HG03039 (cell line): ENCODE results near the gene NGDN.
"Not testable (repeated sequence)": the region's sequence is repeated elsewhere in the genome, so short reads cannot be mapped to it uniquely, and the experiment has no call there.

Source experiments
- ATAC-seq: cut with Tn5 transposase; IDR thresholded peaks from one replicate; pipeline ENCODE4 v1.9.1; 2021; ENCODE audit warnings: mild to moderate bottlenecking, moderate library complexity; ENCODE audit not compliant: unreplicated experiment

Gene NGDN

DNA sequence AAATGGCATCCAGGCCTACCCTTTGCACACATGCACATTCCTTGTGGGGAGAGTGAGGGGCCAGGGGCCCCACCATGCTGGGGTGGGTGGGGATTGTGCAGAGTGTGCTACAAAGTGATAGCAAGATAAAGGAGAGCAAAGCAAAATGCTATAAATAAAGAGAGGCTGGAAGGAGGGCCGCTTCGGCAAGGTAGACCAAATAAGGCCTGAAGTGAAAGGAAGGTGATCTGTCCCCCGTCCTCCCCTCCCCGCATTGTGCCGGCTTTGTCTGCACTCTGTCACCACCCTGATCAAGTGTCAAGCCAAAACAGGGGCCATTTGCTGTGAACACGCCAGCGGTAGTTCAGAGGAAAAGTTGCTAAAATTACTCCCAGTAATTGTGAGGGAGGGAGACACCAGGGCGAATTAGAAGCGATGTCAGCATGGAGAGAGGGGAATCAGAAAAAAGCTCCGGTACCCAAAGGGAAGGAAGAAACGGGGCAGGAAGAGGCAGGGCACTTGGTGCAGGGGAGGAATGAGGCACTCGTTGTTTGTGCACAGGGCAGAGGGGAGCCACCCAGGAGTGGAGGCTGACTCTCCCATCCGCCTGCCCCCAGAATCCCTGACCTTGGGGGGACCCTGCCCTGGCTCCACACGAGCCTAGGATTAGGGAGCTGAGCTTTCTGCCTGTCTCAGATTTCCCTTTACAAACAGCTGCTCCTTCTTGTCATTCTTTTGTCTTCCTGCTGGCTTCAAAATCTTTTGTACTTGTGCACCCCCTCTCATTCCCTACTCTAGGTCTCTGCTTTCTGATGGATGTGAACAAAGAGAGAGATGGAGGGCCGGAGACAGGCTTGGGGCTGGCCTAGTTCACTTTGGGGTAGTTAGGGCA is 31.2 kb upstream of the NGDN start:
- ATAC-seq, result no peak

DNA sequence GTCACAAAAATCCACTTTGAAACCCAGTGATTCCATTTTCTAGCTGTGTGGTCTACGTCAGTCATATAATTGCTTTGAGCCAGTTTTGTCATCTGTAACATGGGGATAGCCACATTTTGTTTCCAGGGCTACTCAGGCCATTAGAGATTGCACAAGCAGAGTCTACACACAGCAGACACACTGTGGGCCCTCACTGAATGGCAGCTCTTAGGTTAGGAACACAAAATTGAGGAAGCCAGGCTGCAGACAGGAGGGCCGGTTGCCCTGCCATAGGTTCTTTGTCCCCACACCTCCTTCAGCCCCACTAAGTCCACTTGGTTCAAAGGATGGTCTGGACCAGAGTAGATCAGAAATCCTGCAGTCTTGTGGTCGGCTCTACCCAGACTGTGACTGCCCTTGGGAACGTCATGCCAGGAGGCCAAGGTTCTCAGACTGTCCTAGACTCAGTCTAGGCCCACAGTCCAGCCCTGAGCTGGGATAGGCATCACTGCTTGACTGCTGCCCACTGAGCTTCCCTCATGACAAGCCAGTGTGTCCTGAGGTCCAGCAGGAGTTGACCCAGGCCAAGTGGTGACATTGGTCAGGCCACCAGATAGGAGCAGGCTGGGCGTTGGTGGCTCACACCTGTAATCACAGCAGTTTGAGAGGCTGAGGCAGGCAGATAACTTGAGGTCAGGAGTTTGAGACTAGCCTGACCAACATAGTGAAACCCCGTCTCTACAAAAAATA is 30.2 kb upstream of the NGDN start:
- no peak for ATAC-seq

DNA sequence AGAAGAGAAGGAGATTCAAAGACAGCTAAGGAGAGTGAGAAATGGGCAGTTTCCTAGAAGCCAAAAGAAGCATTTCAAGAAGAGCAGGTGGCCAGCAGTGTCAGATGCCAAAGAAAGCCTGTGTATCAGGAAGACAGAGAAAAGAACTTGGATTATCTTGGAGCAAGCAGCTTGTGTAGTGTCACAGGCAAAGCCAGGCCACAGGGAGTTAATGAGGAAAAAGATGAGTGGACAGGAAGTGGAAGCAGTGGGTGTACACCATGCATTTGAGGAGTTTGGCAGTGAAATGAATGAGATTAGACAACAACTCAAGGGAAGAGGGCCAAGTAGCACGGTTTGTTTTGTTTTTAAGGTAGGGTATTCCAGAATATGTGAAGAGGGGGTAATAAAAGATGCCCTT is 28.4 kb upstream of the NGDN start:
- ATAC-seq, result no peak

DNA sequence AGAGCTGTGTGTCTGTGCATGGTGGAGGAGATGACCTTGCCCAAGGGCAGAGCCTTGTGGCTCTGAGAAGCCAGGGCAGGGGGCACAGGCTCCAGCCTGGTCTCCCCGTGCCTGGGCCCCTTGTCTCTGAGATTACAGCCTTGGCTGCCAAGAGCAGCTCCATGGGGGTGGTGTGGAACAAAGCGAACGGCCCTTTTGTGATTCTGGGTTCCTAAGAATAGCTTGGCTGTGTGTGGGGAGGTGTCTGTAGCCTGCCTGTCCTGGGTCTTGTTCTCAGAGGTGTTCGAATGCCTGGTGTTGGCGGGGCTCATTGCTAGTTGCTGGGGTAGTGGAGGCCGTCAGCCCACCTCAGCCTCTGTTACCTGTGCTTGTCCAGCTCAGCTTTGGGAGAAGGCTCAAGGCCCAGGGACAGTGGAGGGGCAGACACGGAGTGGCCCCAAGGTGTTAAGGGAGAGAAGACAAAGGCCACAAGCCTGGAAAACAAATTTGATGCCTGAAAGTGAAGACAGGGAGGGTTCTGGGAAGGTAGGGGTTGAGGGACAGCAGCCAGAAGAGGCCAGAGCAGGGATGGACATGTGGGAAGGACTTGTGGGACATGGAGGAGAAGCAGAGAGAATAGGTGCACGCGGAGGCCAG is 26.7 kb upstream of the NGDN start:
- no peak for ATAC-seq

DNA sequence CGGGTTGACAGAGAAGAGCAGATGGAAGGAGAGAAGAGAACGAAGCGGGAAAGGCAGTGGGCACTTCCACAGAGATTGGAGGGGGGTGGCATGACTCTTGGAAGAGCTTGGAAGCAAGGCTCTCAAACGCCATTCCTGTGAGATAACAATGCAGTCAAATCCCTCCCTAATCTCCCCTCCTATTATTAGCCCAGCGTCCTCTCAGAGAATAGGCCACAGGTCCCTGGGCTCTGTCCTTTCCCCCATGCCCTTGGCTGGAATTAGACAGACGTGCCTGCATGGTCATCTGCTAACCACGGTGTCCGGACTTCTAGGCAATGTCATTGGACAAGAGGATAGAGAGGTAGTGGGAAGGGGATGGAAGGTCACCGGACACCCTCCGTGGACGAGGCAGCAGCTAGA is 26.1 kb upstream of the NGDN start:
- no peak for ATAC-seq

DNA sequence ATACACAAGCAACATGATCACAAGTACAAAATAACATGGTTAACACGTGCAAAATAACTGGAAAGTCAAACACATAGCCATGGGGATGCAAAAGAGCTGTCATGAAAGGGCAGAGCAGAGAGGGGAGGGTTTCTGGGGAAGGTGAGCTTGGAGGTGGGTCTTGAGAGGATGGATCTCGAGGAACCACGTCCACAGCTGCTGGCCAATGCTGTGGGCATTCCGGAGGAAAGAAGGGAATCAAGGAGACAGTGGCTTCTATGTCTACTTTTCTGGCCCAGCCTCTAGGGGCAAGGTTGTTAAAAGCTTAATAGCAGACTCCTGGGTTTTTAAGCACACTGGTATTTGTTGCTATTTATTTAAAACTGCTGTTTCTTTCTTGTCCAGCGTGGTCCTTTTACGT is 25.6 kb upstream of the NGDN start:
- ATAC-seq, result no peak

- ATAC-seq, result no peak
Measured at GRCh38 chr14:23444314-23444713, 25.2 kb upstream of the NGDN start.

- ATAC-seq, result no peak
Measured at GRCh38 chr14:23445773-23446172, 23.7 kb upstream of the NGDN start.

GRCh38 chr14:23446291-23446851 is 23.1 kb upstream of the NGDN start:
- ATAC-seq, result no peak

GRCh38 chr14:23447361-23448350 is 21.8 kb upstream of the NGDN start:
- ATAC-seq, result no peak

- ATAC-seq, result no peak
Measured at GRCh38 chr14:23449314-23449713, 20.2 kb upstream of the NGDN start.

DNA sequence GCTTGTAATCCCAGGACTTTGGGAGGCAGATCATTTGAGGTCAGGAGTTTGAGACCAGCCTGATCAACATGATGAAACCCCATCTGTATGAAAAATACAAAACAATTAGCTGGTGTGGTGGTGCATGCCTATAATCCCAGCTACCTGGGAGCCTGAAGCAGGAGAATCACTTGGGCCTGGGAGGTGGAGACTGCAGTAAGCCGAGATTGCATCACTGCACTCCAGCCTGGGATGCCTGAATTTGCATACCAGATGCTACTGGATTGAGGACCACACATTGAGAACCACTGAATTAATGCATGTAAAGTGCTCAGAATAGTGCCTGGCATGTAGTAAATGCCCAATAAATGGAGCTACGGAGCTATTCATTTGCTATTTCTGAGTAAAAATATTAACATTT is 19.1 kb upstream of the NGDN start:
- ATAC-seq, result no peak

DNA sequence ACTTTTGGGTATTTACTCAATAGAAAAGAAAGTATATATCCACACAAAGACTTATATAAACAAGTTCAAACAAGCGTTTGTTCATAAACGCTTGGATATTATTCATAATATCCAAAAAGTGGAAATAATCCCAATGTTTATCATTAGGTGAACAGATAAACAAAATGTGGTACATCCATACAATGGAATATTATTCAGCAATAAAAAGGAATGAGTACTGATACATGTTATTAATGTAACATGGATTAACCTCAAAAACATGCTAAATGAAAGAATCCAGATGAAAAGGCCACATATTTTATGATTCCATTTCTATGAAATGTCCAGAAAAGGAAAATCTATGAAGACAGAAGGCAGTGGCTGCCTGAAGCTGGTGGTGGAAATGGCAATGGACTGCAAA is 17.3 kb upstream of the NGDN start:
- no peak for ATAC-seq

GRCh38 chr14:23454445-23454856 is 15.1 kb upstream of the NGDN start:
- no peak for ATAC-seq

GRCh38 chr14:23456883-23457586 is 12.5 kb upstream of the NGDN start:
- not testable (repeated sequence) for ATAC-seq

GRCh38 chr14:23457587-23458445 is 11.7 kb upstream of the NGDN start:
- no peak for ATAC-seq

GRCh38 chr14:23460960-23461359 is 8.5 kb upstream of the NGDN start:
- no peak for ATAC-seq

DNA sequence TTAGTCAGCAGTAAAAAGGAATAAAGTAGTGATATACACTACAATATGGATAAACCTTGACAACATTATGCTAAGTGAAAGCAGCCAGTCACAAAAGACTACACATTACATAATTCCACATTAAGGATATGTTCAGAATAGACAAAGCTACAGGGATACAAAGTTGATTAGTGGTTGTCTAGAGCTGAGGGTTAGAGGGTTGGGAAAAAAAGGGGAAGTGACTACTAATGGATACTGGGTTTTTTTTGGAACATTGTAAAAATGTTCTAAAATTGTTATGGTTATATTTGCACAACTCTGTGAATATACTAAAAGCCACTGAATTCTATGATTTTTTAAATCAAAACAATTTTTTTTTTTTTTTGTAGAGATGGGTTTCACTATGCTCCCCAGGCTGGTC is 4.8 kb upstream of the NGDN start:
- no peak for ATAC-seq

- ATAC-seq, result no peak
Measured at GRCh38 chr14:23465261-23465660, 4.2 kb upstream of the NGDN start.
